Measurements from ENCODE around the gene TIPARP. TPM values are rescaled to one million over a fixed set of nuclear protein-coding genes. Genes with fewer than 3 reads are reported as not detected.

Gene TIPARP
- total and polyA plus RNA-seq, 2 of the 8 experiments (the other 6 are each of a cell fraction or from before 2014, with no cell fraction given): 1.6 to 5.8 TPM

DNA sequence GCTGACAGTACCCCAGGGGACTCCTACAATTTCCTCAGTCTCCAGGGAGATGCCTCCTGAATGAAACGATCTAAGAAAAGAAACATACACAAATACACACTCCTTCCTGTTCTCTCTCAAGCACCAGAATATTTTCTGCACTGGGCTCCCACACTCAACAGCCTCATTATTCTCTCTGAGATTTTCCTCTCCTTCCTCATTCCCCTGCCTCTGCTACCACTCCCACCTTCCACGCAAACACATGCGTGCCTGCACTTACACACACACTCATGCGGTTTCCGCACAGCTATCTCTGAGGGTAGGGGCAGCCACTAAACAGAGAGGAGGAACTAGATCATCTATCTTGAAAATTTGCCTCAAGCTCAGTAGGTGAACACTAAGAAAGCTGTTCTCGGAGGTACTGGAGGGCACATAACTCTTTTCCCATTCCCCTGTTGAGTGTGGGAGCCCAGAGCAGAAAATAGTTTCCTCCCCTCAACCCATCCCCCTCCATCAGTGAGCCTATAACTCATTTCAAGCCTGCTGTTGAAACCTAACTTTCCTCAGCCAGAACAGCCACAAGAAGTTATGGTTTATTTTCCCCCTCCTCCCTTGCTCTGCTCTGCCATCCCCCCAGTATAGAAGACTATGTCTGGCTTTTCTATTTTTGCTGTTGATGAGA is 30.5 kb upstream of the TIPARP start (continued):
- TF ChIP-seq CHD7 (IDR thresholded peaks at IDR 0.05; ENCODE audit: insufficient replicate concordance, low read length): no peak
- TF ChIP-seq, protein P1, sequence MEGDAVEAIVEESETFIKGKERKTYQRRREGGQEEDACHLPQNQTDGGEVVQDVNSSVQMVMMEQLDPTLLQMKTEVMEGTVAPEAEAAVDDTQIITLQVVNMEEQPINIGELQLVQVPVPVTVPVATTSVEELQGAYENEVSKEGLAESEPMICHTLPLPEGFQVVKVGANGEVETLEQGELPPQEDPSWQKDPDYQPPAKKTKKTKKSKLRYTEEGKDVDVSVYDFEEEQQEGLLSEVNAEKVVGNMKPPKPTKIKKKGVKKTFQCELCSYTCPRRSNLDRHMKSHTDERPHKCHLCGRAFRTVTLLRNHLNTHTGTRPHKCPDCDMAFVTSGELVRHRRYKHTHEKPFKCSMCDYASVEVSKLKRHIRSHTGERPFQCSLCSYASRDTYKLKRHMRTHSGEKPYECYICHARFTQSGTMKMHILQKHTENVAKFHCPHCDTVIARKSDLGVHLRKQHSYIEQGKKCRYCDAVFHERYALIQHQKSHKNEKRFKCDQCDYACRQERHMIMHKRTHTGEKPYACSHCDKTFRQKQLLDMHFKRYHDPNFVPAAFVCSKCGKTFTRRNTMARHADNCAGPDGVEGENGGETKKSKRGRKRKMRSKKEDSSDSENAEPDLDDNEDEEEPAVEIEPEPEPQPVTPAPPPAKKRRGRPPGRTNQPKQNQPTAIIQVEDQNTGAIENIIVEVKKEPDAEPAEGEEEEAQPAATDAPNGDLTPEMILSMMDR (IDR thresholded peaks at IDR 0.05; ENCODE audit: control extremely low read depth in 1 of 3, insufficient read depth in 1 of 3, low read depth in 1 of 3, low read length in 3 of 3): no peak
- TF ChIP-seq HDAC6 (IDR thresholded peaks at IDR 0.05; ENCODE audit: low read depth, low read length): no peak
- no peak for TF ChIP-seq RXRA (IDR thresholded peaks at IDR 0.05; ENCODE audit: insufficient read depth, low read depth, low read length)
